Measurements from ENCODE around the gene ZNHIT1.

The ZNHIT1 gene

GRCh38 chr7:101220295-101220694, 2.3 kb downstream of the ZNHIT1 start:
- FAIRE-seq: no peak

- no peak for FAIRE-seq
Observed at GRCh38 chr7:101222275-101222830, 4.4 kb downstream of the ZNHIT1 start.

GRCh38 chr7:101223528-101223927, 5.6 kb downstream of the ZNHIT1 start:
- FAIRE-seq: no peak

GRCh38 chr7:101225650-101226049, 7.7 kb downstream of the ZNHIT1 start:
- FAIRE-seq: no peak

GRCh38 chr7:101226721-101227120, 8.8 kb downstream of the ZNHIT1 start:
- no peak for FAIRE-seq

- no peak for FAIRE-seq
Observed at GRCh38 chr7:101231644-101232043, 13.7 kb downstream of the ZNHIT1 start.

GRCh38 chr7:101232141-101232850, 14.3 kb downstream of the ZNHIT1 start:
- no peak for FAIRE-seq

GRCh38 chr7:101233907-101234547, 16.1 kb downstream of the ZNHIT1 start:
- FAIRE-seq: no peak

- FAIRE-seq: no peak
Observed at GRCh38 chr7:101234636-101235035, 16.7 kb downstream of the ZNHIT1 start.

GRCh38 chr7:101235050-101235449, 17.1 kb downstream of the ZNHIT1 start:
- no peak for FAIRE-seq

- FAIRE-seq: no peak
Observed at GRCh38 chr7:101235522-101235921, 17.6 kb downstream of the ZNHIT1 start.

- FAIRE-seq: no peak
Observed at GRCh38 chr7:101236292-101236835, 18.4 kb downstream of the ZNHIT1 start.

- no peak for FAIRE-seq
Observed at GRCh38 chr7:101237206-101238067, 19.5 kb downstream of the ZNHIT1 start, which contains the start of gene CLDN15. CLDN15 (minus strand) TSS chr7:101237802; CDS start chr7:101237581, 221 bp downstream.

GRCh38 chr7:101238226-101239182, 20.5 kb downstream of the ZNHIT1 start:
- FAIRE-seq: no peak

GRCh38 chr7:101239191-101239950, 21.4 kb downstream of the ZNHIT1 start:
- FAIRE-seq: no peak

GRCh38 chr7:101239951-101240220, 21.9 kb downstream of the ZNHIT1 start:
- FAIRE-seq: no peak

GRCh38 chr7:101240226-101241014, 22.5 kb downstream of the ZNHIT1 start:
- no peak for FAIRE-seq

GRCh38 chr7:101241015-101241363, 23.0 kb downstream of the ZNHIT1 start:
- no peak for FAIRE-seq

GRCh38 chr7:101241443-101242349, 23.7 kb downstream of the ZNHIT1 start:
- no peak for FAIRE-seq
